ENCODE data around the gene CENPB. TPM values are rescaled to one million over a fixed set of nuclear protein-coding genes. Genes with fewer than 3 reads are reported as not detected.
A peak's percentile ranks its signal among the peaks of the same experiment; 100 is the strongest.

Gene CENPB
- total RNA-seq, 1 donor: 87.7 TPM

DNA sequence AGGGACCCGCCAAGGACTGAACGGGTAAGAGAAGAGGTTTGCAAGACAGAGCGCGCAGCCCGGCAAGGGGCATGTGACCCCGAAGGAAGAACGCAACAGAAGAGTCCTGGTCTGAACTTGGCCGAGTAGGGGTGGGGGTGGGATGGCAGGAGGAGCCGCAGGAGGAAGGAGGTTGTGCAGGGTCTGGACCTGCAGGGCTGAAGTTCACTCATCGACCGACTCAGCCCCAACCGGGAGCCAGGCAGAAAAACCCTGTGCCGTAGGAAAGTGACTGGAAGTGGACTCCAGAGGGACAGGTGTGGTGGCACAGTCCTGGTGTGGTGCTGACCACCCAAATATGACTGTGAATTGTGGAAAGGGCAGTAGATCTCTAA is 34.2 kb downstream of the CENPB start:
- peak overlapping the region; percentile 42 for H3K4me3 ChIP-seq (ENCODE audit: low read depth, low read length)
- DNase-seq (ENCODE audit: low read depth): no peak
- TF ChIP-seq, protein P1, sequence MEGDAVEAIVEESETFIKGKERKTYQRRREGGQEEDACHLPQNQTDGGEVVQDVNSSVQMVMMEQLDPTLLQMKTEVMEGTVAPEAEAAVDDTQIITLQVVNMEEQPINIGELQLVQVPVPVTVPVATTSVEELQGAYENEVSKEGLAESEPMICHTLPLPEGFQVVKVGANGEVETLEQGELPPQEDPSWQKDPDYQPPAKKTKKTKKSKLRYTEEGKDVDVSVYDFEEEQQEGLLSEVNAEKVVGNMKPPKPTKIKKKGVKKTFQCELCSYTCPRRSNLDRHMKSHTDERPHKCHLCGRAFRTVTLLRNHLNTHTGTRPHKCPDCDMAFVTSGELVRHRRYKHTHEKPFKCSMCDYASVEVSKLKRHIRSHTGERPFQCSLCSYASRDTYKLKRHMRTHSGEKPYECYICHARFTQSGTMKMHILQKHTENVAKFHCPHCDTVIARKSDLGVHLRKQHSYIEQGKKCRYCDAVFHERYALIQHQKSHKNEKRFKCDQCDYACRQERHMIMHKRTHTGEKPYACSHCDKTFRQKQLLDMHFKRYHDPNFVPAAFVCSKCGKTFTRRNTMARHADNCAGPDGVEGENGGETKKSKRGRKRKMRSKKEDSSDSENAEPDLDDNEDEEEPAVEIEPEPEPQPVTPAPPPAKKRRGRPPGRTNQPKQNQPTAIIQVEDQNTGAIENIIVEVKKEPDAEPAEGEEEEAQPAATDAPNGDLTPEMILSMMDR (IDR thresholded peaks at IDR 0.05; ENCODE audit: insufficient read depth, low read depth, low read length): no peak

GRCh38 chr20:3751675-3752385 is 34.7 kb downstream of the CENPB start:
- TF ChIP-seq, protein P1 (IDR thresholded peaks at IDR 0.05; ENCODE audit: insufficient read depth, low read depth, low read length): no peak
- DNase-seq (ENCODE audit: low read depth): peak; percentile 42
- peak overlapping the region; percentile 42 for H3K4me3 ChIP-seq (ENCODE audit: low read depth, low read length)

GRCh38 chr20:3751305-3751674 is 35.2 kb downstream of the CENPB start:
- TF ChIP-seq, protein P1 (IDR thresholded peaks at IDR 0.05; ENCODE audit: insufficient read depth, low read depth, low read length): no peak
- DNase-seq (ENCODE audit: low read depth): no peak
- no peak overlapping the region for H3K4me3 ChIP-seq (ENCODE audit: low read depth, low read length)

GRCh38 chr20:3749689-3750531 is 36.6 kb downstream of the CENPB start:
- TF ChIP-seq, protein P1 (IDR thresholded peaks at IDR 0.05; ENCODE audit: insufficient read depth, low read depth, low read length): peak; percentile 38
- H3K4me3 ChIP-seq (ENCODE audit: low read depth, low read length): no peak overlapping the region
- no peak for DNase-seq (ENCODE audit: low read depth)

GRCh38 chr20:3749087-3749688 is 37.4 kb downstream of the CENPB start:
- no peak overlapping the region for H3K4me3 ChIP-seq (ENCODE audit: low read depth, low read length)
- TF ChIP-seq, protein P1 (IDR thresholded peaks at IDR 0.05; ENCODE audit: insufficient read depth, low read depth, low read length): no peak
- DNase-seq (ENCODE audit: low read depth): no peak

- DNase-seq (ENCODE audit: low read depth): no peak
- H3K4me3 ChIP-seq (ENCODE audit: low read depth, low read length): no peak overlapping the region
- TF ChIP-seq, protein P1 (IDR thresholded peaks at IDR 0.05; ENCODE audit: insufficient read depth, low read depth, low read length): no peak
Observed at GRCh38 chr20:3748073-3748472, 38.5 kb downstream of the CENPB start.

All from fibroblast of villous mesenchyme (primary cell).